HG03442 (cell line): ENCODE data around the gene SRCIN1.
"Not testable (repeated sequence)": the region's sequence is repeated elsewhere in the genome, so short reads cannot be mapped to it uniquely, and the experiment has no call there.

Source experiments
- ATAC-seq: cut with Tn5 transposase; IDR thresholded peaks from one replicate; pipeline ENCODE4 v1.9.1; 2021; ENCODE audit warnings: mild to moderate bottlenecking, moderate library complexity; ENCODE audit not compliant: unreplicated experiment

The SRCIN1 gene

DNA sequence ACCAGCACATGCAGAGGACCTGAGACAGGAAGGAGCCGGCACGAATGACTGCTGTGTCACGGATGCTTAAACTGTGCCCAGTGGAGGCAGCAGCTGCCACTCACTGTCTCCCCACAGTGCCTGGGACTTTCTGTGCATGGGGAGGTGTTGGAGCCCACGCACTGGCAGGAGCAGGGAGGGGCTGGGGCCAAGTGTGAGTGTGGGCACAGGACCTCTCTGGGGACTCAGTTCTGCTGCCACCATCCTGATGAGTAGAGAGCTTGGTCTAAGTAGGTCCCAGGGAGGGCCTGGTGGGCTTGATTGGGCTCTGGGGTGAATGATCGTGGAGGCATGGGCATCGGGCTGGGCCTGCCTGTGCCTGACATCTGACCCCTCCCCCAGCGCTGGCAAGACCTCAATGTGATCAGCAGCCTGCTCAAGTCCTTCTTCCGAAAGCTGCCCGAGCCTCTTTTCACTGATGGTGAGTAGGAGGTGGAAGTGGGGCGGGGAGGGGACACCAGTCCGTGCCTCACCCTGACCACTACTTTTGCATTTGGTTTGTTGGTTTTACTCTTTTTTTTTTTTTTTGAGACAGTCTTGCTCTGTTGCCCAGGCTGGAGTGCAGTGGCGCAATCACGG is 120.0 kb downstream of the SRCIN1 start:
- ATAC-seq = peak; percentile 64

GRCh38 chr17:38485146-38485468 is 120.6 kb downstream of the SRCIN1 start:
- ATAC-seq = no peak

- ATAC-seq = not testable (repeated sequence)
Observed at GRCh38 chr17:38484242-38485145, 121.3 kb downstream of the SRCIN1 start.

- not testable (repeated sequence) for ATAC-seq
Observed at GRCh38 chr17:38482700-38483043, 123.1 kb downstream of the SRCIN1 start.

DNA sequence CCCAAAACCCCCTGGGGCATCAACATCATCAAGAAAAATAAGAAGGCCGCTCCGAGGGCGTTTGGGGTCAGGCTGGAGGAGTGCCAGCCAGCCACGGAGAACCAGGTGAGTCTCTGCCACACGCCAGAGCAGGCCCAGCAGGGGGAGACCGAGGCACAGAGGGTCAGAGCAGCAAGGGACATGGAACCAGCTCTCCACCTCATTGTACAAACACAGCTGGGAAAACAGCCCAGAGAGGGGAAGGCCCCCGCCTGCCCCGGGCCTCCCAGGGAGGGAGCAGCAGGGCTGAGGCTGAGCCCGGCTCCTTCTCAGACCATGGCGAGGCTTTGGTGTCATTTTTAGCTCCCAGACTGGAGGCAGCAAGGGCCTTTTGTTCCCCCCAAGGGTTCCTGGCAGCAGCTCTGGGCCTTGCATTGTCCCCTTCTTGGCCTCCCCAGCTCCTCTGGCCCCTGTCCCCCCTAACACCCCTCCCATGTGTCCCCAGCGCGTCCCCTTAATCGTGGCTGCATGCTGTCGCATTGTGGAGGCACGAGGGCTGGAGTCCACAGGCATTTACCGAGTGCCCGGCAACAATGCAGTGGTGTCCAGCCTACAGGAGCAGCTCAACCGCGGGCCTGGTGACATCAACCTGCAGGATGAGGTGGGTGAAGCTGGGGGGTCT is 123.6 kb downstream of the SRCIN1 start:
- not testable (repeated sequence) for ATAC-seq
